A549 (cell line): ENCODE measurements around the gene FMNL2. TPM values are rescaled to one million over a fixed set of nuclear protein-coding genes. Genes with fewer than 3 reads are reported as not detected.
A peak's percentile ranks its signal among the peaks of the same experiment; 100 is the strongest.

Source experiments
- ATAC-seq, 2 experiments: fragments of 200-7000 bp in 1 of 2; fragments of >200 bp in 1 of 2; cut with Nextera tagmentation in 1 of 2; cut with Tn5 transposase in 1 of 2; 3 replicates each; pipeline versions ENCODE4 v1.8.0 to v1.9.1; 2018 to 2020; ENCODE audit warnings: mild to moderate bottlenecking in 1 of 2, moderate library complexity in 1 of 2
- CTCF ChIA-PET: fragments of 300-600 bp; sonication (Branson Sonifier 250); formaldehyde crosslinking; extraction: SDS; loops from one replicate; lab custom pipeline; 2021; ENCODE audit warnings: antibody characterized with exemption, inconsistent platforms; lab: Yijun Ruan, JAX
- POLR2A ChIA-PET: fragments of 350-600 bp; formaldehyde crosslinking; extraction: SDS; loops from one replicate; lab custom pipeline; 2021; ENCODE audit warnings: antibody characterized with exemption, inconsistent platforms; lab: Yijun Ruan, JAX
- DNase-seq, 2 experiments: peaks; one replicate each; pipeline versions ENCODE4 v3.0.0 to v3.0.0-alpha.2; 2011 to 2016; ENCODE audit warnings: low read depth in 1 of 2, low spot score in 1 of 2
- FAIRE-seq: peaks from 2 replicates; lab custom pipeline; 2011; peaks lifted over from hg19 to GRCh38; lab: Jason Lieb, UNC
- H3K27ac ChIP-seq, 2 experiments: fragments of >200 bp; sonication (Bioruptor Twin); formaldehyde crosslinking; 3 replicates each; pipeline ENCODE4 v1.5.1; 2016 to 2017
- H3K4me1 ChIP-seq: fragments of >200 bp; sonication (Bioruptor Twin); formaldehyde crosslinking; 3 replicates; pipeline ENCODE4 v1.6.1; 2016
- H3K4me2 ChIP-seq: fragments of >200 bp; sonication (Bioruptor Twin); formaldehyde crosslinking; 3 replicates; pipeline ENCODE4 v1.6.1; 2016
- H3K4me3 ChIP-seq: fragments of >200 bp; sonication (Bioruptor Twin); formaldehyde crosslinking; 3 replicates; pipeline ENCODE4 v1.5.1; 2016
- H3K9me3 ChIP-seq: fragments of >200 bp; sonication (Bioruptor Twin); formaldehyde crosslinking; 3 replicates; pipeline ENCODE4 v1.6.1; 2016
- BHLHE40 ChIP-seq: IDR thresholded peaks from 2 replicates; pipeline ENCODE4 v1.6.1; 2012; ENCODE audit warnings: low read depth, low read length, inconsistent platforms
- CHD2 ChIP-seq: fragments of 150-350 bp; IDR thresholded peaks from 2 replicates; pipeline ENCODE4 v1.6.1; 2014; ENCODE audit warnings: low read length; ENCODE audit not compliant: partially characterized antibody
- ESRRA ChIP-seq: fragments of 150-350 bp; IDR thresholded peaks from 2 replicates; pipeline ENCODE4 v1.6.1; 2014; ENCODE audit warnings: mild to moderate bottlenecking, low read length, borderline replicate concordance
- HDAC2 ChIP-seq: fragments of 200-600 bp; sonication (generic); IDR thresholded peaks from 2 replicates; pipeline ENCODE4 v1.6.1; 2016
- JUNB ChIP-seq: fragments of >200 bp; sonication (Bioruptor Twin); formaldehyde crosslinking; IDR thresholded peaks from 2 replicates; pipeline ENCODE4 v1.6.1; 2016
- MAFK ChIP-seq: fragments of 450-650 bp; IDR thresholded peaks from 2 replicates; pipeline ENCODE4 v1.6.1; 2014; ENCODE audit not compliant: partially characterized antibody
- MAZ ChIP-seq: fragments of 150-350 bp; IDR thresholded peaks from 2 replicates; pipeline ENCODE4 v1.6.1; 2014; ENCODE audit warnings: antibody characterized with exemption, low read depth, low read length, borderline replicate concordance
- MYC ChIP-seq: IDR thresholded peaks from 2 replicates; pipeline ENCODE4 v1.6.1; 2012; ENCODE audit warnings: mild to moderate bottlenecking, inconsistent platforms, low read length, improper control_type of control experiment, borderline replicate concordance
- NFE2L2 ChIP-seq: fragments of 150-350 bp; conservative IDR thresholded peaks from 2 replicates; pipeline ENCODE4 v1.6.1; 2014; ENCODE audit warnings: low read length
- PBX3 ChIP-seq: IDR thresholded peaks from 2 replicates; pipeline ENCODE4 v1.6.1; 2012
- POLR2A ChIP-seq: IDR thresholded peaks from 2 replicates; pipeline ENCODE4 v1.6.1; 2012; ENCODE audit warnings: mild to moderate bottlenecking, low read length
- RCOR1 ChIP-seq: fragments of 150-350 bp; IDR thresholded peaks from 2 replicates; pipeline ENCODE4 v1.6.1; 2014; ENCODE audit warnings: antibody characterized with exemption, low read length, low read depth
- RFX5 ChIP-seq: fragments of 450-650 bp; IDR thresholded peaks from 2 replicates; pipeline ENCODE4 v1.7.1; 2014; ENCODE audit warnings: antibody characterized with exemption, mild to moderate bottlenecking, moderate library complexity
- SMC3 ChIP-seq: fragments of >200 bp; sonication (Bioruptor Twin); formaldehyde crosslinking; IDR thresholded peaks from 3 replicates; pipeline ENCODE4 v1.6.1; 2018; ENCODE audit warnings: inconsistent platforms
- TP53 ChIP-seq: fragments of 250-450 bp; sonication (Bioruptor Pico); IDR thresholded peaks from 2 replicates; pipeline ENCODE4 v1.5.0; 2021; ENCODE audit warnings: mild to moderate bottlenecking, moderate library complexity
- USF2 ChIP-seq: fragments of 450-650 bp; IDR thresholded peaks from 2 replicates; pipeline ENCODE4 v1.6.1; 2014; ENCODE audit warnings: antibody characterized with exemption
- ZSCAN20 ChIP-seq: fragments of 250-450 bp; sonication (Bioruptor Pico); IDR thresholded peaks from 2 replicates; pipeline ENCODE4 v1.8.0; 2022; ENCODE audit warnings: mild to moderate bottlenecking, moderate library complexity
- WGBS: methylation state at CpG from one replicate; pipeline ENCODE4 v1.1.6; 2017; ENCODE audit errors: missing lambda C conversion rate; 5-methylcytosine and 5-hydroxymethylcytosine counted together
- polyA plus RNA-seq, 4 experiments: library from polyadenylated mRNA; depleted of rRNA in 3 of 4; stranded (reverse); fragments of >200 nt; fragmentation: RNase III in 1 of 4; extraction: RNeasy Plus Mini Kit Qiagen cat#74134 plus additional on column Dnase treatment in 1 of 4; gene quantifications; 2 replicates in 3 of 4; 3 replicates in 1 of 4; pipeline ENCODE4 v1.2.3, GENCODE V29; 2011 to 2017
- TF ChIP-seq, protein P1 (sequence below): IDR thresholded peaks from 2 replicates; pipeline ENCODE4 v1.6.1; 2012; ENCODE audit warnings: low read depth, borderline replicate concordance

FMNL2 gene
- polyA plus RNA-seq, 2 of the 4 experiments (the other 2 are of a cell fraction): 27.9 to 36.5 TPM

GRCh38 chr2:152466980-152467676, 132.2 kb downstream of the FMNL2 start:
- no peak overlapping the region for H3K4me3 ChIP-seq
- POLR2A ChIA-PET: interaction anchor here (0.6 kb wide), 1 partner anchor 141 kb away, joined by 3 read pairs; no protein-coding TSS in a partner anchor
- DNase-seq (no peak), ATAC-seq (peak; percentile 40 to 59; a peak in 3 of 6 replicates), FAIRE-seq (no peak)
- peaks cover 72% of the 10 kb centered on the region for H3K4me1 ChIP-seq
- no peaks in the 10 kb centered on the region for H3K9me3 ChIP-seq
- WGBS: 71% methylated on average over 10 of the region's 10 CpGs
- TF ChIP-seq USF2 (no peak), JUNB (no peak), BHLHE40 (no peak), HDAC2 (no peak), POLR2A (no peak), CHD2 (no peak)
- TF ChIP-seq, all 56 proteins: peak for 0
- H3K27ac ChIP-seq: peak overlapping the region; percentile 4 to 67; a peak in 4 of 6 replicates
- CTCF ChIA-PET: interaction anchor here (1.4 to 1.7 kb wide), 2 partner anchors 10 to 167 kb away, joined by 4 read pairs; no protein-coding TSS in a partner anchor
- peak overlapping the region; percentile 36 for H3K4me2 ChIP-seq

GRCh38 chr2:152467677-152468410, 132.9 kb downstream of the FMNL2 start:
- TF ChIP-seq TP53 (CRISPR knock-in tag) (no peak), ESRRA (no peak), MAFK (no peak), MAZ (no peak)
- TF ChIP-seq, protein P1, sequence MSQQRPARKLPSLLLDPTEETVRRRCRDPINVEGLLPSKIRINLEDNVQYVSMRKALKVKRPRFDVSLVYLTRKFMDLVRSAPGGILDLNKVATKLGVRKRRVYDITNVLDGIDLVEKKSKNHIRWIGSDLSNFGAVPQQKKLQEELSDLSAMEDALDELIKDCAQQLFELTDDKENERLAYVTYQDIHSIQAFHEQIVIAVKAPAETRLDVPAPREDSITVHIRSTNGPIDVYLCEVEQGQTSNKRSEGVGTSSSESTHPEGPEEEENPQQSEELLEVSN: no peak
- TF ChIP-seq, all 56 proteins: peak for 0
- ChIA-PET CTCF (interaction anchor here (1.5 to 1.8 kb wide), 4 partner anchors 8 to 168 kb away, joined by 3 to 6 read pairs (median 4); no protein-coding TSS in a partner anchor), POLR2A (no interaction called here)
- peaks cover 79% of the 10 kb centered on the region for H3K4me1 ChIP-seq
- no peak; a peak in 1 of 6 replicates for ATAC-seq
- no peak overlapping the region for H3K4me3 ChIP-seq
- no peak for DNase-seq
- FAIRE-seq: no peak
- peak overlapping the region; percentile 8 to 67; a peak in 5 of 6 replicates for H3K27ac ChIP-seq
- H3K9me3 ChIP-seq: no peaks in the 10 kb centered on the region
- 69% methylated on average over 4 of the region's 4 CpGs for WGBS
- H3K4me2 ChIP-seq: peak overlapping the region; percentile 36; the same call in 2 of the 3 replicates

DNA sequence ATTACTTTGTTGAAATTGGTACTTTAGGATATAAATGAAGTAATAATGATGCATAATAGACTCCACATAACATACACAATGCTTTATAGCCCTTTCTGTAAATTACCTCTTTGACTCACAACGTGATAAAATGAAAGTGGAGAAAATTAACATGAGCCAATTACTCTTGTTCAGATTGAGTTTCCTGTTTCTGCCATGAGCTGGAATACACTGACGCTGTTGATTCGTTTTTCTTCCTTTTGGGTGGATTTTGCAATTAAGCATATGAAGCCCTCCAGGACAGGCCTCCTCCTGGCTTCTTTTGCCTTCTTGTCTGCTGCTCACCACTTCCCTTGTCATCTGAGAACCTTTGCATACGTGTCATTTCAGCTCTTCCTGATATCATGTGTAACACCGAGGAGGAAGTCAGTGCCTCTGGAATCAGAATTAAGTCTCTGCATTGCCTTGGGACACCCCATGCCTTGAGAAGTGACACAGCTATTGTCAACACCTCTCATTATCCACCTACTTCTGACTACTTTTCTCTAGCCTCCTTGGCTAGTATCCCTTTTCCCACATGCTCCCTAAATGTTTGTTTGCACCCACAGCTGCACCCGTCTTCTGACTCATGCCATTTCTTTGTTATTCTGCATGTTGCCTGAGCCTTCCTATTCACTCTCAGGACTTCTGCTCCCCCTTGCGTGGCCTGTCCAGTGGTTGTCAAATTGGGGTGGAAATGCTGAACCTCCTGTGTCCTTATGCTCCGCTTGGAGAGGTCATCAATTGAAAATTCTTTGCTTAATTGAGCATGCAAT, 134.1 kb downstream of the FMNL2 start:
- TF ChIP-seq NFE2L2 (no peak), SMC3 (no peak), PBX3 (no peak), RFX5 (no peak), MYC (no peak), RCOR1 (no peak), ZSCAN20 (CRISPR knock-in tag) (no peak)
- TF ChIP-seq, protein P1: no peak
- peaks cover 91% of the 10 kb centered on the region for H3K4me1 ChIP-seq
- peak overlapping the region; percentile 61 to 70 for H3K27ac ChIP-seq
- H3K9me3 ChIP-seq: no peaks in the 10 kb centered on the region
- CTCF ChIA-PET: interaction anchor here (0.5 to 1.8 kb wide), 5 partner anchors 9 to 201 kb away, joined by 3 to 6 read pairs (median 4); no protein-coding TSS in a partner anchor
- H3K4me3 ChIP-seq: no peak overlapping the region
- no peak for FAIRE-seq
- POLR2A ChIA-PET: interaction anchor here (0.8 kb wide), 1 partner anchor 47 kb away, joined by 3 read pairs; no protein-coding TSS in a partner anchor
- WGBS: 41% methylated on average over 8 of the region's 8 CpGs
- peak in 1 of 2 experiments; percentile 31 for DNase-seq
- H3K4me2 ChIP-seq: peak overlapping the region; percentile 77
- ATAC-seq: peak; percentile 33 to 35; a peak in 5 of 6 replicates
